Suprapubic skin (tissue), 4 donors: Measurements from ENCODE around the gene MSN.

Experiments
- CTCF ChIP-seq, 2 donors: fragments of 200-600 bp in 1 of 2; fragments of 450-650 bp in 1 of 2; sonication (generic) in 1 of 2; IDR thresholded peaks; one replicate each; pipeline ENCODE4 v1.5.1; 2016 to 2019; ENCODE audit warnings: antibody characterized with exemption in 2 of 2, mild to moderate bottlenecking in 1 of 2, moderate library complexity in 1 of 2
- POLR2A ChIP-seq, 2 donors: fragments of 450-650 bp; IDR thresholded peaks; one replicate each; pipeline ENCODE4 v1.6.1; 2017; ENCODE audit warnings: antibody characterized with exemption in 2 of 2, mild to moderate bottlenecking in 2 of 2, moderate library complexity in 2 of 2
- POLR2AphosphoS5 ChIP-seq, 3 donors: sonication (generic); formaldehyde crosslinking; IDR thresholded peaks; one replicate each; pipeline ENCODE4 v1.6.1; 2017; ENCODE audit warnings: antibody characterized with exemption in 3 of 3

DNA sequence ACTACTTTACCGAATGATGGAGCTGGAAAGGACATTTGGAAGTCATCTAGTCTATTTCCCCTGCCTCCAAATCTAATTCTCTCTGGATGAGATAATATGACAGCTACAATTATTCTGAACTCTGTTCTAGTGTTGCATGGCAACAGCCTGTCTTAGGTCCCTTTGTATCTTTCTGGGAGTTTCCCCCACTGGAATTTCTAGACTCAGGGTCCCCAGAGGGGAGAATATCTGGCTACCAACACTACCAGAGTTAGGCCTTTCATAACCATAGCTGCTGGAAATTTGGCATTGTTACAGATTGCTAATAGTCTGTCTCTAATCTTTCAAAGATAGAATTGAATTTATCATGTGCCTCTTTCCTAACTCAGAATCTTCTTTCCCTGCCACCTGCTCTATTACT is 4.5 kb downstream of the MSN start:
- TF ChIP-seq POLR2A (IDR thresholded peaks at IDR 0.05) (no peak), CTCF (IDR thresholded peaks at IDR 0.05) (no peak), POLR2AphosphoS5 (IDR thresholded peaks at IDR 0.05) (no peak)
